Measurements from ENCODE around the gene TRAPPC5.

Gene TRAPPC5

GRCh38 chr19:7732045-7732444 is 51.4 kb downstream of the TRAPPC5 start, which contains the start of gene CLEC4G:
TSS of gene CLEC4G (minus strand) at chr19:7732110. CDS start at chr19:7732102, 8 bp downstream.
- H3K9me3 ChIP-seq (ENCODE audit: control insufficient read depth, insufficient read depth, low read length) = no peaks in the 10 kb centered on the region
- no peak within 1 kb of the TSS for H3K27ac ChIP-seq (ENCODE audit: low read length)
- H3K36me3 ChIP-seq (ENCODE audit: control insufficient read depth, insufficient read depth, low read length) = no peaks in the 10 kb centered on the region
- WGBS (ENCODE audit: insufficient coverage, insufficient read length) = no CpG with 5 or more reads among the region's 9 CpGs
- no peak for DNase-seq (ENCODE audit: low read depth, low spot score)
- H3K27me3 ChIP-seq (ENCODE audit: control insufficient read depth, insufficient read depth, low read length) = peaks cover 4% of the 10 kb centered on the region; the same call in 1 of the 2 replicates
- H3K4me3 ChIP-seq (ENCODE audit: low read length) = no peak within 1 kb of the TSS; the same call in 1 of the 2 replicates
- peaks cover 1% of the 10 kb centered on the region; the same call in 1 of the 2 replicates for H3K4me1 ChIP-seq (ENCODE audit: control insufficient read depth, insufficient read depth, low read length)

DNA sequence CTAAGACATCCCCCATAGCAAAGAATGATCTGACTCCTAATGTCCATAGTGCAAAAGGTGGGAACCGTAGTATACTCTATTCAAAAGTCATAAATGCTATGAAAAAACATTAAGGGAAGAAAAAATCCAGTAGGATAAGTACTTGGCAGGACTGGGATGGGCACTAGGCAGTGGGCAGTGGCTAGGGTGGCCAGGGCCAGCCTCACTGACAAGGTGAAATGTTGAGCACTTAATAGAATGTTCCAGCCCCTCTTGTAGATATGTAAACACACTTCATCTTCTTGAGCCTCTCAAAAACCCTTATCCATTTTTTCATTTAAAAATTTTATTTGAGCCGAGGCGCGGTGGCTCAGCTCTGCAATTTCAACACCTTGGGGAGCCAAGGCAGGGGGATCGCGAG is 52.7 kb downstream of the TRAPPC5 start:
- no peak for DNase-seq (ENCODE audit: low read depth, low spot score)
- Histone ChIP-seq H3K27ac (ENCODE audit: low read length) (no peak overlapping the region), H3K4me3 (ENCODE audit: low read length) (no peak overlapping the region), H3K27me3 (ENCODE audit: control insufficient read depth, insufficient read depth, low read length) (peaks cover 3% of the 10 kb centered on the region; the same call in 1 of the 2 replicates), H3K36me3 (ENCODE audit: control insufficient read depth, insufficient read depth, low read length) (no peaks in the 10 kb centered on the region), H3K9me3 (ENCODE audit: control insufficient read depth, insufficient read depth, low read length) (no peaks in the 10 kb centered on the region), H3K4me1 (ENCODE audit: control insufficient read depth, insufficient read depth, low read length) (peaks cover 1% of the 10 kb centered on the region; the same call in 1 of the 2 replicates)
- no CpG with 5 or more reads among the region's 6 CpGs for WGBS (ENCODE audit: insufficient coverage, insufficient read length)

DNA sequence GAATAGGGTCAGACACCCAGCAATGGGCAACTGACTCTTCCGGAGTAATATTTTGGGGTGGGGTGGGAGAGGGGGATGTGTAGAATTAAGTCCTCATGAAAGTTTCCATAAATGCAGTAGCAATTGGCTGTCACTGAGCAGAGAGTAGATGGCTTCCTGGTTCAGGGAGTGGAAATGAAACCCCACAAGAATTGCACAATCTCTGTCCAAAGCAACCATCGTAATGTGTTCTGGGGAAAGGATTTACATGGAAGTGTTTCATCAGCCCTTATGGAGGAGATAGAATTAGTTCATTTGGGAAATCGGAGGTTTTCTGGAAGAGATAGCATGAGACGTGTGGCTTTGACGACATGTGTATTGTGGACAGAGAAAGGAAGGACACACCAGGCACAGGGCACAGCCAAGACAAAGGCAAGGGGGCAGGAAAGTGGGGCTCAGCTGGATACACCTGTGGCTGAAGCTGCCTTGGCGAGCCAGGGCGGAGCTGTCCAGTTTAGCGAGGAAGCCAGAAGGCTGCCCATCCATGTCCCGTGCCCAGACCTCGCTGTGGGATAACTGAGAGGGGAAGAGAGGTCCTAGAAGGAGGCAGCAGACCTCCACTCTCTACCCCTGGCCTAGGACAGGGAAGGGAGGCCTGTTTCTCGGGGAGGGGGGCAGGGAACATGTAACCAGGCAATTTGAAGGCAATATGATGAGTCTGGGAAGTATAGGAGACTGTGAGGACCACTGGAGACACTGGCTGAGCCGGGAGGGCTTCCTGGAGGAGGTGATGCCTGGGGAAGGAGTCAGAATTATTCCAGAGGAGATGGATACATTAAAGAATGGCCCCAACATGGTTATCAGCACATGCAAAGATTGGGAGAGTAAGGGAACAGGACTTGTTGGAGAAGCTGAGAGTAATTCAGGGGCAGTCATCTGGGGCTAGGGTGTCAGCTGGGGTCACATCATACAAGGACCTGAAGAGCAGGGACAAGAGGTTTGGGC is 53.9 kb downstream of the TRAPPC5 start:
- H3K4me3 ChIP-seq (ENCODE audit: low read length) = no peak overlapping the region
- H3K27me3 ChIP-seq (ENCODE audit: control insufficient read depth, insufficient read depth, low read length) = peaks cover 2% of the 10 kb centered on the region; the same call in 1 of the 2 replicates
- no CpG with 5 or more reads among the region's 12 CpGs for WGBS (ENCODE audit: insufficient coverage, insufficient read length)
- no peak for DNase-seq (ENCODE audit: low read depth, low spot score)
- H3K27ac ChIP-seq (ENCODE audit: low read length) = no peak overlapping the region
- no peaks in the 10 kb centered on the region for H3K36me3 ChIP-seq (ENCODE audit: control insufficient read depth, insufficient read depth, low read length)
- H3K4me1 ChIP-seq (ENCODE audit: control insufficient read depth, insufficient read depth, low read length) = peaks cover 1% of the 10 kb centered on the region; the same call in 1 of the 2 replicates
- H3K9me3 ChIP-seq (ENCODE audit: control insufficient read depth, insufficient read depth, low read length) = no peaks in the 10 kb centered on the region

- H3K27me3 ChIP-seq (ENCODE audit: control insufficient read depth, insufficient read depth, low read length) = no peaks in the 10 kb centered on the region
- no peak overlapping the region for H3K27ac ChIP-seq (ENCODE audit: low read length)
- H3K9me3 ChIP-seq (ENCODE audit: control insufficient read depth, insufficient read depth, low read length) = no peaks in the 10 kb centered on the region
- no CpG with 5 or more reads among the region's 1 CpG for WGBS (ENCODE audit: insufficient coverage, insufficient read length)
- H3K4me3 ChIP-seq (ENCODE audit: low read length) = no peak overlapping the region
- DNase-seq (ENCODE audit: low read depth, low spot score) = no peak
- no peaks in the 10 kb centered on the region for H3K4me1 ChIP-seq (ENCODE audit: control insufficient read depth, insufficient read depth, low read length)
- H3K36me3 ChIP-seq (ENCODE audit: control insufficient read depth, insufficient read depth, low read length) = no peaks in the 10 kb centered on the region
Observed at GRCh38 chr19:7736148-7736547, 55.5 kb downstream of the TRAPPC5 start.

DNA sequence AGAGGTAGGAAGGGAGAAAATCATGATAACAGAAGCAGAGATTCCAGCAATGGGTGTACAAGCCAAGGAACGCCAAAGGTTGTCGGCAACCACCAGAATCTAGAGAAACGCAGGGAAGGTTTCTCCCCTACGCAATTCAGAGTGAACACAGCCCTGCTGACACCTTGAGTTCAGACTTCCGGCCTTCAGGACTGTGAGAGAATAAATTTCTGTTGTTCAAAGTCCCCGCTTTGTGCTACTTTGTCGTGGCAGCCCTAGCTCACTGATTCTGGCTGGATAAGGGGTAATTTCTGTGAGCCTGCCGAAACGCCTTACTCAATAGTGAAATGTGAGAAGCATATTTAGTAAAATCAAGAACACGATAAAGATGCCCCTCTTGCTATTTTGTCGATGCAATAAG is 56.6 kb downstream of the TRAPPC5 start:
- Histone ChIP-seq H3K4me1 (ENCODE audit: control insufficient read depth, insufficient read depth, low read length) (no peaks in the 10 kb centered on the region), H3K36me3 (ENCODE audit: control insufficient read depth, insufficient read depth, low read length) (no peaks in the 10 kb centered on the region), H3K27me3 (ENCODE audit: control insufficient read depth, insufficient read depth, low read length) (no peaks in the 10 kb centered on the region), H3K9me3 (ENCODE audit: control insufficient read depth, insufficient read depth, low read length) (no peaks in the 10 kb centered on the region), H3K27ac (ENCODE audit: low read length) (no peak overlapping the region), H3K4me3 (ENCODE audit: low read length) (no peak overlapping the region)
- no peak for DNase-seq (ENCODE audit: low read depth, low spot score)
- WGBS (ENCODE audit: insufficient coverage, insufficient read length) = no CpG with 5 or more reads among the region's 11 CpGs

All from iPS DF 6.9 (cell line).